ENCODE data around the gene SPON1. TPM values are rescaled to one million over a fixed set of nuclear protein-coding genes. Genes with fewer than 3 reads are reported as not detected.

SPON1 gene
- total RNA-seq, 2 experiments from 2014 or later: 2.1 to 2.2 TPM

DNA sequence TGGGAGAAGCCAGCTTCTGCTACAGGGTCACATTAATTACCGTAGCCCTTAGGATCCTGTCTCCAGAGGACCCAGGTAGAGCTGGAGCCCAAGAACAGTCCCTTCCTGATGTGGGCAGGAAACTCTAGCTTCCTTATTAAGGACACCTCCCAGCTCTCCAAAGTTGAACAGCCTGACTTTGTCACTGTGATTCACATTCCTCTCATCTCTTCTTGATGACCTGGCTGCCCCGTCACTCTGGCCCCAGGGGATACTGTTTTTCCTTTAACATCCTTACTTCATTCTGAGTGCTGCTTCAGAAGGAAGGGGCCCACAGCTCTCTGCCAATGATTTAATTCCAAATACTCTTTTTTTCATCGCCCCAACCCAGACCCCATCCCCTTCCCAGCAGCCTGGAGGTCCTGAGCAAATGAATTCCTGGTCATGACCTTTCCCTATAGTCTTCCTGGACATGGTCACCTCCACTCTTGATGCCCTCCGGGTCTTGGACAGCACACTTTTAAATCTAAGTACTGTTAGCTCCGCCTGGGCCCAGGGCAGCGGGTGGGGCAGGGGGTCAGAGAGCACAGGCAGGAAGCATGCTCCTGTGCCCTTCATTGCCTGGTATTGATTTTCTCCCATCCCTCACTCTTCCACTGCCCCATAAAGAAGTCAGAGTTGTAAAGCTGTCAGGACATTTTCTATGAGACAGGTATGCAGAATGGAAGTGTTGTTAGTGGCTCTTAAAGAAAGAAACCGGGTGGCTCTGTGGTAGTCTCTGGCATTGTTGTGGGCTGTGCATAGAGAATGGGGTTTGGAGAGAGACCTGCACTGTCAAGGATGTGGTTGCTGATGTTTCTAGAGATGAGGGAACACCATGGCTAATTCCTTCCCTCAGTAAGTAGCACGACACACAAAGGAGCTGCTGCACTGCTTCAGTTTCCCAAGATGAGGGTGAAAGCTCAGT, 22.3 kb upstream of the SPON1 start:
- Mint-ChIP-seq H3K36me3 (ENCODE audit: low read depth) (peaks cover 23% of the 10 kb centered on the region), H3K9me3 (peaks cover 2% of the 10 kb centered on the region), H3K27ac (peak overlapping the region; percentile 73), H3K4me3 (peak overlapping the region; percentile 62), H3K27me3 (no peaks in the 10 kb centered on the region), H3K4me1 (ENCODE audit: low read depth) (peaks cover 62% of the 10 kb centered on the region)
- Histone ChIP-seq H3K4me3 (ENCODE audit: low read length) (no peak overlapping the region), H3K27ac (ENCODE audit: low read depth in 1 of 2, low read length in 2 of 2) (peak overlapping the region in 1 of 2 donors; percentile 14), H3K4me1 (ENCODE audit: insufficient read depth, low read length) (peaks cover 56% of the 10 kb centered on the region), H3K27me3 (ENCODE audit: control insufficient read depth in 1 of 2, insufficient read depth in 2 of 2, low read length in 2 of 2) (no peaks in the 10 kb centered on the region), H3K9me3 (ENCODE audit: control insufficient read depth in 1 of 2, insufficient read depth in 1 of 2, low read length in 2 of 2) (peaks cover 0 to 9% of the 10 kb centered on the region in 2 experiments), H3K36me3 (ENCODE audit: insufficient read depth, low read length) (no peaks in the 10 kb centered on the region)
- peak; percentile 98 for ATAC-seq (ENCODE audit: poor library complexity)
- ChIA-PET CTCF (interaction anchor here (1.3 kb wide), 1 partner anchor 71 kb away, joined by 3 read pairs; no protein-coding TSS in a partner anchor), POLR2A (interaction anchor here (0.6 to 5.2 kb wide), 12 partner anchors 9 to 899 kb away, joined by 3 to 49 read pairs (median 6); partner anchors contain the start of gene SPON1)
- TF ChIP-seq, protein P1, sequence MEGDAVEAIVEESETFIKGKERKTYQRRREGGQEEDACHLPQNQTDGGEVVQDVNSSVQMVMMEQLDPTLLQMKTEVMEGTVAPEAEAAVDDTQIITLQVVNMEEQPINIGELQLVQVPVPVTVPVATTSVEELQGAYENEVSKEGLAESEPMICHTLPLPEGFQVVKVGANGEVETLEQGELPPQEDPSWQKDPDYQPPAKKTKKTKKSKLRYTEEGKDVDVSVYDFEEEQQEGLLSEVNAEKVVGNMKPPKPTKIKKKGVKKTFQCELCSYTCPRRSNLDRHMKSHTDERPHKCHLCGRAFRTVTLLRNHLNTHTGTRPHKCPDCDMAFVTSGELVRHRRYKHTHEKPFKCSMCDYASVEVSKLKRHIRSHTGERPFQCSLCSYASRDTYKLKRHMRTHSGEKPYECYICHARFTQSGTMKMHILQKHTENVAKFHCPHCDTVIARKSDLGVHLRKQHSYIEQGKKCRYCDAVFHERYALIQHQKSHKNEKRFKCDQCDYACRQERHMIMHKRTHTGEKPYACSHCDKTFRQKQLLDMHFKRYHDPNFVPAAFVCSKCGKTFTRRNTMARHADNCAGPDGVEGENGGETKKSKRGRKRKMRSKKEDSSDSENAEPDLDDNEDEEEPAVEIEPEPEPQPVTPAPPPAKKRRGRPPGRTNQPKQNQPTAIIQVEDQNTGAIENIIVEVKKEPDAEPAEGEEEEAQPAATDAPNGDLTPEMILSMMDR (IDR thresholded peaks at IDR 0.05): no peak
- intact Hi-C loops (cut with DNase I, micrococcal nuclease): loop anchor here in 1 of 2 experiments (1.0 to 5.0 kb wide), 4 partner anchors 15 to 168 kb away; no protein-coding TSS in a partner anchor
- DNase-seq: peak in 8 of 14 experiments; percentile 18 to 82 (median 56)

DNA sequence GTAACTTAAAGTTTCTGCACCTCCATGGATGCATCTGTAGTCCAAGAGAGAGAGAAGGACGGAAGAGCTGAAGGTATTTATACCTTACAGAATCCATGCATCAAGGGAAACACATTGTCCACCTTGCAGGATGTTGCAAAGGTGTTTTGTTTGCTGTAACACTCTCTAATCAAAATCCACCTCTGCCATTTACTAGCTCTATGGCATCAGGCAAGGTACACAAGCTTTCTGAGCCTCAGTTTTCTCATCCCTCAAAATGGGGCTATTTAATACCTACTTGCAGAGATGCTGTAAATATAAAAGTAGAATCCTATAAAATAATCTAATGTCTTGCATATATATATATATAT, 21.6 kb upstream of the SPON1 start:
- CTCF ChIA-PET: interaction anchor here (1.3 kb wide), 1 partner anchor 72 kb away, joined by 3 read pairs; no protein-coding TSS in a partner anchor
- peak overlapping the region in 1 of 2 donors; percentile 14 for H3K27ac ChIP-seq (ENCODE audit: low read depth in 1 of 2, low read length in 2 of 2)
- peaks cover 2% of the 10 kb centered on the region for H3K9me3 Mint-ChIP-seq
- H3K36me3 ChIP-seq (ENCODE audit: insufficient read depth, low read length): no peaks in the 10 kb centered on the region
- peak overlapping the region; percentile 73 for H3K27ac Mint-ChIP-seq
- H3K27me3 ChIP-seq (ENCODE audit: control insufficient read depth in 1 of 2, insufficient read depth in 2 of 2, low read length in 2 of 2): no peaks in the 10 kb centered on the region
- peaks cover 23% of the 10 kb centered on the region for H3K36me3 Mint-ChIP-seq (ENCODE audit: low read depth)
- ATAC-seq (ENCODE audit: poor library complexity) (peak; percentile 28), DNase-seq (no peak)
- peak overlapping the region; percentile 62 for H3K4me3 Mint-ChIP-seq
- H3K9me3 ChIP-seq (ENCODE audit: control insufficient read depth in 1 of 2, insufficient read depth in 1 of 2, low read length in 2 of 2): peaks cover 0 to 9% of the 10 kb centered on the region in 2 experiments
- POLR2A ChIA-PET: interaction anchor here (0.8 to 5.2 kb wide), 11 partner anchors 10 to 285 kb away, joined by 3 to 49 read pairs (median 6); partner anchors contain the start of gene SPON1
- peaks cover 63% of the 10 kb centered on the region for H3K4me1 Mint-ChIP-seq (ENCODE audit: low read depth)
- no peaks in the 10 kb centered on the region for H3K27me3 Mint-ChIP-seq
- TF ChIP-seq, protein P1 (IDR thresholded peaks at IDR 0.05): no peak
- intact Hi-C loops (cut with DNase I, micrococcal nuclease): loop anchor here in 1 of 2 experiments (1.0 to 5.0 kb wide), 3 partner anchors 72 to 169 kb away; no protein-coding TSS in a partner anchor
- peaks cover 56% of the 10 kb centered on the region for H3K4me1 ChIP-seq (ENCODE audit: insufficient read depth, low read length)
- H3K4me3 ChIP-seq (ENCODE audit: low read length): no peak overlapping the region

DNA sequence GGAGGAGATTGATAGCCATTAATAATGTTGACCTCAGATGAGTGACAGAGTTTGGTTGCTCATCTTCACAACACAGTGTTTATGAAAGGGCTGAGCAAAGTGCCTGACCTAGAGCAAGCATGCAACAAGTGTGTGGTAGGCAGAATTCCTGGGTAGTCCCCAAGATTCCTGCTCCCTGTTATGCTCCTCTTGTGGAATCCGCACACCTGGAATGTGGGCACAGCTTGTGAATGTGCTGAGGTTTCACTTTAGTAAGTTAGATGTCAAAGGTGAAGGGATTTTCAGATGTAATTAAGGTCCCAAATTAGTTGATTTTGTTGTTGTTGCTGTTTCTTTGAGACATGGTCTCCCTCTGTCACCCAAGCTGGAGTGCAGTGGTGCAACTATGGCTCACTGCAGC, 20.7 kb upstream of the SPON1 start:
- Mint-ChIP-seq H3K4me1 (ENCODE audit: low read depth) (peaks cover 63% of the 10 kb centered on the region), H3K9me3 (peaks cover 2% of the 10 kb centered on the region), H3K4me3 (no peak overlapping the region), H3K36me3 (ENCODE audit: low read depth) (peaks cover 18% of the 10 kb centered on the region), H3K27ac (no peak overlapping the region), H3K27me3 (no peaks in the 10 kb centered on the region)
- Histone ChIP-seq H3K36me3 (ENCODE audit: insufficient read depth, low read length) (no peaks in the 10 kb centered on the region), H3K27me3 (ENCODE audit: control insufficient read depth in 1 of 2, insufficient read depth in 2 of 2, low read length in 2 of 2) (no peaks in the 10 kb centered on the region), H3K27ac (ENCODE audit: low read depth in 1 of 2, low read length in 2 of 2) (no peak overlapping the region), H3K9me3 (ENCODE audit: control insufficient read depth in 1 of 2, insufficient read depth in 1 of 2, low read length in 2 of 2) (peaks cover 0 to 9% of the 10 kb centered on the region in 2 experiments), H3K4me1 (ENCODE audit: insufficient read depth, low read length) (peaks cover 56% of the 10 kb centered on the region), H3K4me3 (ENCODE audit: low read length) (no peak overlapping the region)
- POLR2A ChIA-PET: interaction anchor here (1.6 to 5.2 kb wide), 3 partner anchors 17 to 137 kb away, joined by 3 to 49 read pairs (median 8); no protein-coding TSS in a partner anchor
- ATAC-seq (ENCODE audit: poor library complexity) (no peak), DNase-seq (no peak)
- TF ChIP-seq, protein P1 (IDR thresholded peaks at IDR 0.05): no peak
- intact Hi-C loops (cut with DNase I, micrococcal nuclease): loop anchor here in 1 of 2 experiments (2.0 to 5.0 kb wide), 2 partner anchors 81 to 169 kb away; no protein-coding TSS in a partner anchor
- CTCF ChIA-PET: no interaction called here
